DMS53 (cell line): Measurements from ENCODE around the gene ADGRL4.
A peak's percentile ranks its signal among the peaks of the same experiment; 100 is the strongest.
"Not testable (repeated sequence)": the region's sequence is repeated elsewhere in the genome, so short reads cannot be mapped to it uniquely, and the experiment has no call there.

Experiments used
- DNase-seq: peaks from one replicate; lab custom pipeline; 2025; lab: John Stamatoyannopoulos, UW

ADGRL4 gene

GRCh38 chr1:79006564-79006963 is at the start of gene ADGRL4:
TSS of gene ADGRL4 (minus strand) at chr1:79006730. CDS start at chr1:79006654, 76 bp downstream.
- DNase-seq, result no peak

- no peak for DNase-seq
These were observed 49.3 kb upstream of the ADGRL4 start for GRCh38 chr1:79055856-79056255.

- DNase-seq, result no peak
These were observed 46.4 kb upstream of the ADGRL4 start for GRCh38 chr1:79052829-79053449.

GRCh38 chr1:79044974-79045650 is 38.6 kb upstream of the ADGRL4 start:
- DNase-seq, result no peak

- DNase-seq, result no peak
These were observed 37.0 kb upstream of the ADGRL4 start for GRCh38 chr1:79043506-79043905.

GRCh38 chr1:79042539-79042938 is 36.0 kb upstream of the ADGRL4 start:
- no peak for DNase-seq

GRCh38 chr1:79042117-79042516 is 35.6 kb upstream of the ADGRL4 start:
- DNase-seq, result no peak

GRCh38 chr1:79041666-79042065 is 35.1 kb upstream of the ADGRL4 start:
- DNase-seq, result no peak

- DNase-seq, result no peak
These were observed 34.0 kb upstream of the ADGRL4 start for GRCh38 chr1:79040424-79041082.

- DNase-seq, result peak; percentile 40
These were observed 30.6 kb upstream of the ADGRL4 start for GRCh38 chr1:79037085-79037484.

- DNase-seq, result no peak
These were observed 6.0 kb upstream of the ADGRL4 start for GRCh38 chr1:79012500-79012899.

- DNase-seq, result no peak
These were observed 4.1 kb upstream of the ADGRL4 start for GRCh38 chr1:79010589-79010988.

GRCh38 chr1:79005945-79006344 is 585 bp downstream of the ADGRL4 start:
- DNase-seq, result no peak

- DNase-seq, result no peak
These were observed 1.6 kb downstream of the ADGRL4 start for GRCh38 chr1:79004916-79005315.

- no peak for DNase-seq
These were observed 9.7 kb downstream of the ADGRL4 start for GRCh38 chr1:78996791-78997190.

GRCh38 chr1:78987042-78987441 is 19.5 kb downstream of the ADGRL4 start:
- DNase-seq, result peak; percentile 27

- DNase-seq, result no peak
These were observed 26.0 kb downstream of the ADGRL4 start for GRCh38 chr1:78980511-78980910.

- DNase-seq, result no peak
These were observed 33.8 kb downstream of the ADGRL4 start for GRCh38 chr1:78972723-78973122.

- not testable (repeated sequence) for DNase-seq
These were observed 39.4 kb downstream of the ADGRL4 start for GRCh38 chr1:78967091-78967490.

- no peak for DNase-seq
These were observed 47.8 kb downstream of the ADGRL4 start for GRCh38 chr1:78958711-78959110.

GRCh38 chr1:78950826-78951225 is 55.7 kb downstream of the ADGRL4 start:
- DNase-seq, result no peak

GRCh38 chr1:78949227-78949626 is 57.3 kb downstream of the ADGRL4 start:
- no peak for DNase-seq

GRCh38 chr1:78919150-78919549 is 87.4 kb downstream of the ADGRL4 start:
- no peak for DNase-seq
